Measurements from ENCODE around the gene CLSTN3.

Gene CLSTN3

GRCh38 chr12:7190268-7191055, 60.3 kb downstream of the CLSTN3 start:
- no peak for DNase-seq
- Histone ChIP-seq H3K4me3 (ENCODE audit: low read length) (peak overlapping the region; percentile 95), H3K4me2 (ENCODE audit: low read depth, low read length) (peak overlapping the region; percentile 97), H3K9me2 (replicated peaks; ENCODE audit: insufficient read depth, low read length) (no peaks in the 10 kb centered on the region), H3K27ac (ENCODE audit: low read length) (no peak overlapping the region), H3K79me2 (ENCODE audit: low read length) (peaks cover 6% of the 10 kb centered on the region), H2AFZ (ENCODE audit: low read length) (peak overlapping the region; percentile 77), H3F3A (ENCODE audit: insufficient read depth, low read length) (no peaks in the 10 kb centered on the region; the same call in 1 of the 2 replicates), H3K27me3 (replicated peaks; ENCODE audit: insufficient read depth, low read length) (no peaks in the 10 kb centered on the region), H3K36me3 (replicated peaks; ENCODE audit: insufficient read depth, low read length) (no peaks in the 10 kb centered on the region), H3K4me1 (ENCODE audit: low read length) (peaks cover 8% of the 10 kb centered on the region), H3K9ac (ENCODE audit: low read length) (peak overlapping the region; percentile 79), H4K20me1 (ENCODE audit: insufficient read depth, low read length) (no peaks in the 10 kb centered on the region), H3K9me3 (replicated peaks; ENCODE audit: insufficient read depth, low read length) (no peaks in the 10 kb centered on the region)
- TF ChIP-seq EZH2phosphoT487 (IDR thresholded peaks at IDR 0.05; ENCODE audit: low read length) (no peak), CTCF (IDR thresholded peaks at IDR 0.05; ENCODE audit: low read length) (no peak), EZH2 (optimal IDR thresholded peaks at IDR 0.05; ENCODE audit: low read depth, low read length) (no peak)

GRCh38 chr12:7193674-7194073, 63.5 kb downstream of the CLSTN3 start:
- H3K4me1 ChIP-seq (ENCODE audit: low read length), result peaks cover 7% of the 10 kb centered on the region
- H3K4me2 ChIP-seq (ENCODE audit: low read depth, low read length), result no peak overlapping the region
- H3F3A ChIP-seq (ENCODE audit: insufficient read depth, low read length), result no peaks in the 10 kb centered on the region; the same call in 1 of the 2 replicates
- H3K27ac ChIP-seq (ENCODE audit: low read length), result no peak overlapping the region
- DNase-seq, result no peak
- no peak overlapping the region for H3K9ac ChIP-seq (ENCODE audit: low read length)
- H3K4me3 ChIP-seq (ENCODE audit: low read length), result no peak overlapping the region
- H3K36me3 ChIP-seq (replicated peaks; ENCODE audit: insufficient read depth, low read length), result no peaks in the 10 kb centered on the region
- peaks cover 6% of the 10 kb centered on the region for H3K79me2 ChIP-seq (ENCODE audit: low read length)
- no peak overlapping the region for H2AFZ ChIP-seq (ENCODE audit: low read length)
- no peaks in the 10 kb centered on the region for H3K9me2 ChIP-seq (replicated peaks; ENCODE audit: insufficient read depth, low read length)
- H3K27me3 ChIP-seq (replicated peaks; ENCODE audit: insufficient read depth, low read length), result no peaks in the 10 kb centered on the region
- H3K9me3 ChIP-seq (replicated peaks; ENCODE audit: insufficient read depth, low read length), result no peaks in the 10 kb centered on the region
- TF ChIP-seq CTCF (IDR thresholded peaks at IDR 0.05; ENCODE audit: low read length), result no peak
- no peak for TF ChIP-seq EZH2 (optimal IDR thresholded peaks at IDR 0.05; ENCODE audit: low read depth, low read length)
- TF ChIP-seq EZH2phosphoT487 (IDR thresholded peaks at IDR 0.05; ENCODE audit: low read length), result no peak
- H4K20me1 ChIP-seq (ENCODE audit: insufficient read depth, low read length), result no peaks in the 10 kb centered on the region

GRCh38 chr12:7197841-7198240, 67.7 kb downstream of the CLSTN3 start:
- no peak overlapping the region for H3K9ac ChIP-seq (ENCODE audit: low read length)
- no peak overlapping the region for H3K27ac ChIP-seq (ENCODE audit: low read length)
- H3K9me3 ChIP-seq (replicated peaks; ENCODE audit: insufficient read depth, low read length), result no peaks in the 10 kb centered on the region
- no peak for TF ChIP-seq EZH2 (optimal IDR thresholded peaks at IDR 0.05; ENCODE audit: low read depth, low read length)
- TF ChIP-seq EZH2phosphoT487 (IDR thresholded peaks at IDR 0.05; ENCODE audit: low read length), result no peak
- TF ChIP-seq CTCF (IDR thresholded peaks at IDR 0.05; ENCODE audit: low read length), result no peak
- H3F3A ChIP-seq (ENCODE audit: insufficient read depth, low read length), result no peaks in the 10 kb centered on the region
- H2AFZ ChIP-seq (ENCODE audit: low read length), result no peak overlapping the region
- H3K9me2 ChIP-seq (replicated peaks; ENCODE audit: insufficient read depth, low read length), result no peaks in the 10 kb centered on the region
- no peaks in the 10 kb centered on the region for H3K27me3 ChIP-seq (replicated peaks; ENCODE audit: insufficient read depth, low read length)
- H3K4me3 ChIP-seq (ENCODE audit: low read length), result no peak overlapping the region
- no peak overlapping the region for H3K4me2 ChIP-seq (ENCODE audit: low read depth, low read length)
- H3K36me3 ChIP-seq (replicated peaks; ENCODE audit: insufficient read depth, low read length), result no peaks in the 10 kb centered on the region
- H3K4me1 ChIP-seq (ENCODE audit: low read length), result no peaks in the 10 kb centered on the region
- no peak for DNase-seq
- H4K20me1 ChIP-seq (ENCODE audit: insufficient read depth, low read length), result no peaks in the 10 kb centered on the region
- H3K79me2 ChIP-seq (ENCODE audit: low read length), result no peaks in the 10 kb centered on the region
